ENCODE data around the gene RIC1. TPM values are rescaled to one million over a fixed set of nuclear protein-coding genes. Genes with fewer than 3 reads are reported as not detected.

RIC1 gene
- total and polyA plus RNA-seq, 9 of the 15 experiments (the other 6 are each of a cell fraction or from before 2014, with no cell fraction given) = 3.2 to 25.8 (median 15.0) TPM

GRCh38 chr9:5621327-5621726 lies 7.6 kb upstream of the RIC1 start (continued):
- TF ChIP-seq ARID3A (IDR thresholded peaks at IDR 0.05; ENCODE audit: borderline replicate concordance, low read depth, low read length) = no peak
- TF ChIP-seq RBM25 (IDR thresholded peaks at IDR 0.05; ENCODE audit: low read depth, low read length, severe bottlenecking) = no peak
- no peak for TF ChIP-seq ZBTB11 (CRISPR knock-in tag; IDR thresholded peaks at IDR 0.05)
- no peak for TF ChIP-seq CHD1 (IDR thresholded peaks at IDR 0.05; ENCODE audit: low read length)
- TF ChIP-seq, protein P1, sequence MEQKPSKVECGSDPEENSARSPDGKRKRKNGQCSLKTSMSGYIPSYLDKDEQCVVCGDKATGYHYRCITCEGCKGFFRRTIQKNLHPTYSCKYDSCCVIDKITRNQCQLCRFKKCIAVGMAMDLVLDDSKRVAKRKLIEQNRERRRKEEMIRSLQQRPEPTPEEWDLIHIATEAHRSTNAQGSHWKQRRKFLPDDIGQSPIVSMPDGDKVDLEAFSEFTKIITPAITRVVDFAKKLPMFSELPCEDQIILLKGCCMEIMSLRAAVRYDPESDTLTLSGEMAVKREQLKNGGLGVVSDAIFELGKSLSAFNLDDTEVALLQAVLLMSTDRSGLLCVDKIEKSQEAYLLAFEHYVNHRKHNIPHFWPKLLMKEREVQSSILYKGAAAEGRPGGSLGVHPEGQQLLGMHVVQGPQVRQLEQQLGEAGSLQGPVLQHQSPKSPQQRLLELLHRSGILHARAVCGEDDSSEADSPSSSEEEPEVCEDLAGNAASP (IDR thresholded peaks at IDR 0.05) = no peak
- no peak for TF ChIP-seq TAF1 (IDR thresholded peaks at IDR 0.05; ENCODE audit: control insufficient read depth, extremely low read depth, insufficient read depth, low read length, severe bottlenecking)
- TF ChIP-seq, protein P2, sequence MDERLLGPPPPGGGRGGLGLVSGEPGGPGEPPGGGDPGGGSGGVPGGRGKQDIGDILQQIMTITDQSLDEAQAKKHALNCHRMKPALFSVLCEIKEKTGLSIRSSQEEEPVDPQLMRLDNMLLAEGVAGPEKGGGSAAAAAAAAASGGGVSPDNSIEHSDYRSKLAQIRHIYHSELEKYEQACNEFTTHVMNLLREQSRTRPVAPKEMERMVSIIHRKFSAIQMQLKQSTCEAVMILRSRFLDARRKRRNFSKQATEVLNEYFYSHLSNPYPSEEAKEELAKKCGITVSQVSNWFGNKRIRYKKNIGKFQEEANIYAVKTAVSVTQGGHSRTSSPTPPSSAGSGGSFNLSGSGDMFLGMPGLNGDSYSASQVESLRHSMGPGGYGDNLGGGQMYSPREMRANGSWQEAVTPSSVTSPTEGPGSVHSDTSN (CRISPR knock-in tag; IDR thresholded peaks at IDR 0.05; ENCODE audit: low read depth) = no peak
- TF ChIP-seq, protein P2 (tag; conservative IDR thresholded peaks at IDR 0.05; ENCODE audit: low read depth) = no peak
